HFFc6 (cell line): ENCODE measurements around the gene PRR18. TPM values are rescaled to one million over a fixed set of nuclear protein-coding genes. Genes with fewer than 3 reads are reported as not detected.

Source experiments
- DNase-seq: peaks from one replicate; pipeline ENCODE4 v3.0.0-alpha.2; 2018
- H3K27ac Mint-ChIP-seq: 2 replicates; pipeline ENCODE4 v1.8.0; 2020; ENCODE audit warnings: mild to moderate bottlenecking, mixed read lengths
- H3K27me3 Mint-ChIP-seq: 2 replicates; pipeline ENCODE4 v1.8.0; 2021; ENCODE audit warnings: mild to moderate bottlenecking, moderate library complexity, mixed read lengths; ENCODE audit not compliant: insufficient read depth
- H3K36me3 Mint-ChIP-seq: 2 replicates; pipeline ENCODE4 v1.8.0; 2021; ENCODE audit warnings: low read depth, mixed read lengths
- H3K4me1 Mint-ChIP-seq: 2 replicates; pipeline ENCODE4 v1.8.0; 2020; ENCODE audit warnings: low read depth, mixed read lengths
- H3K4me3 Mint-ChIP-seq: 2 replicates; pipeline ENCODE4 v1.8.0; 2020; ENCODE audit warnings: mild to moderate bottlenecking, moderate library complexity, mixed read lengths
- H3K9me3 Mint-ChIP-seq: 2 replicates; pipeline ENCODE4 v1.8.0; 2020; ENCODE audit warnings: mild to moderate bottlenecking, mixed read lengths
- CTCF ChIP-seq: fragments of 200-600 bp; sonication (generic); IDR thresholded peaks from 2 replicates; pipeline ENCODE4 v1.5.0; 2021; ENCODE audit warnings: antibody characterized with exemption, mild to moderate bottlenecking
- total RNA-seq, 6 experiments: library from RNA; stranded (reverse); fragmentation: NEBNext Ultra II Directional; extraction: Animal tissue kit (Norgen Biotek cat#: 25700); gene quantifications; 2 replicates in 1 of 6; 3 replicates in 5 of 6; pipeline ENCODE4 v1.2.3, GENCODE V29; 2021

Gene PRR18
- total RNA-seq, 6 experiments from 2014 or later = not detected

DNA sequence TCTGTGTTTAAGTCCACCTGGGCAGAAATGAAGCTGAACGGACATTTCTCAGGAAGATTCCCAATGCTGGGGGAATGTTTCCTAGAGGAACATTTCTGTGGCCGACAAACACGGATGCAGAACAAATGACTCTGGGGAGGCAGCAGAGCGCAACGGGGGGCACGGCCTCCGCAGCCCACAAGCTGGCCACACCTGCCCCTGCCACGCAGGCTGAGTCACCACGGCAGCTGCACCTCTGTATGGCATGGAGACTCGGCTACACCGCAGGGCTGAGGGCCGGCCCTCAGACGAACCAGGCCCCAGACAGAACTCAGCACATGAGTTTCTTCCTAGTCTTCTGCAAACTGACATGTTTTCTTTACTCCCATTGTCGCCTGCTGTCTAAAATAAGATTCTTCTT is 10.0 kb upstream of the PRR18 start:
- Mint-ChIP-seq H3K27me3 (no peaks in the 10 kb centered on the region; the same call in none of the 2 replicates), H3K27ac (no peak overlapping the region), H3K4me3 (no peak overlapping the region), H3K36me3 (peaks cover 15% of the 10 kb centered on the region), H3K9me3 (no peaks in the 10 kb centered on the region), H3K4me1 (no peaks in the 10 kb centered on the region)
- no peak for TF ChIP-seq CTCF
- DNase-seq = no peak

- Mint-ChIP-seq H3K9me3 (no peaks in the 10 kb centered on the region), H3K36me3 (peaks cover 12% of the 10 kb centered on the region), H3K4me3 (no peak overlapping the region), H3K4me1 (no peaks in the 10 kb centered on the region), H3K27me3 (no peaks in the 10 kb centered on the region; the same call in none of the 2 replicates), H3K27ac (no peak overlapping the region)
- TF ChIP-seq CTCF = no peak
- DNase-seq = no peak
These were observed 9.3 kb upstream of the PRR18 start for GRCh38 chr6:166317261-166318212.

GRCh38 chr6:166315436-166315835 is 7.2 kb upstream of the PRR18 start:
- TF ChIP-seq CTCF = no peak
- Mint-ChIP-seq H3K27ac (no peak overlapping the region), H3K4me3 (no peak overlapping the region)

DNA sequence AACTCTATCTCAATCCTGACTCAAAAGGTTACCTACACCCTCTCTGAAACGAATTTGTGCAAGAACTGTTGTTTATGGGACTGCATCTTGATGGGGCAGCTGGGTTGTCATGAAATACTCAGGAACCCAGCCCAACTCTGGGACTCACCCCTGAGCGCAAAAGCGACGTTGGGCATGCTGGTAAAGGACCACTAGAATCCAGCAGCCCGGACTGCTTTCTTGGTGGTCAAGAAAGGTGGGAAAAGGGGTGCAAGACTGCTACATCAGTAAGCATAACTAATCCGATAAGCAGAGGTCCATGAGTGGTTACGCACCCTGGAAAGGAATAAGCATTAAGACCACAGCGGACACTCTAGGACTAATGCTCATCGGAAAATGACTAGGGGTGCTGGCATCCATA is 6.3 kb upstream of the PRR18 start:
- Mint-ChIP-seq H3K4me1 (no peaks in the 10 kb centered on the region), H3K9me3 (no peaks in the 10 kb centered on the region), H3K36me3 (peaks cover 12% of the 10 kb centered on the region), H3K4me3 (no peak overlapping the region), H3K27ac (no peak overlapping the region), H3K27me3 (peaks cover 6% of the 10 kb centered on the region)
- no peak for DNase-seq
- no peak for TF ChIP-seq CTCF

More at GRCh38 chr6:166315436-166315835, 7.2 kb upstream of the PRR18 start:
- no peak for DNase-seq
- Mint-ChIP-seq H3K9me3 (no peaks in the 10 kb centered on the region), H3K36me3 (peaks cover 12% of the 10 kb centered on the region), H3K27me3 (peaks cover 3% of the 10 kb centered on the region), H3K4me1 (no peaks in the 10 kb centered on the region)

GRCh38 chr6:166313255-166314070 is 5.3 kb upstream of the PRR18 start:
- TF ChIP-seq CTCF = peak; percentile 79
- no peaks in the 10 kb centered on the region for H3K9me3 Mint-ChIP-seq
- DNase-seq = peak; percentile 13
- H3K4me1 Mint-ChIP-seq = no peaks in the 10 kb centered on the region
- no peak overlapping the region for H3K4me3 Mint-ChIP-seq
- peaks cover 4% of the 10 kb centered on the region for H3K36me3 Mint-ChIP-seq
- H3K27me3 Mint-ChIP-seq = peaks cover 14% of the 10 kb centered on the region
- H3K27ac Mint-ChIP-seq = no peak overlapping the region
